DND-41 (cell line): Measurements from ENCODE around the gene RGN.
A peak's percentile ranks its signal among the peaks of the same experiment; 100 is the strongest.

ENCODE experiments used
- ATAC-seq: fragments of 200-7000 bp; cut with Tn5 transposase; 3 replicates; pipeline ENCODE4 v1.9.1; 2021; ENCODE audit warnings: low read depth; ENCODE audit not compliant: insufficient read depth
- DNase-seq: peaks from one replicate; pipeline ENCODE4 v3.0.0-alpha.2; 2020
- H2AFZ ChIP-seq: 2 replicates; pipeline ENCODE4 v1.6.0; 2012; ENCODE audit warnings: low read depth, low read length
- H3K27ac ChIP-seq: 2 replicates; pipeline ENCODE4 v1.5.1; 2012; ENCODE audit warnings: low read length, inconsistent platforms
- H3K27me3 ChIP-seq: fragments of 200-600 bp; sonication (generic); 2 replicates; pipeline ENCODE4 v1.6.0; 2012; ENCODE audit warnings: low read length, mild to moderate bottlenecking, inconsistent platforms; ENCODE audit not compliant: insufficient read depth, poor library complexity
- H3K36me3 ChIP-seq: 2 replicates; pipeline ENCODE4 v1.5.1; 2012; ENCODE audit warnings: low read length, inconsistent platforms; ENCODE audit not compliant: insufficient read depth
- H3K4me1 ChIP-seq: 2 replicates; pipeline ENCODE4 v1.5.1; 2012; ENCODE audit warnings: mild to moderate bottlenecking, low read length; ENCODE audit not compliant: insufficient read depth
- H3K4me2 ChIP-seq: 2 replicates; pipeline ENCODE4 v1.6.0; 2012; ENCODE audit warnings: mild to moderate bottlenecking, moderate library complexity, low read length, inconsistent platforms; ENCODE audit not compliant: insufficient read depth
- H3K4me3 ChIP-seq, 2 experiments: fragments of 200-600 bp in 1 of 2; shearing (Covaris generic) in 1 of 2; 2 replicates each; pipeline ENCODE4 v1.5.1; 2012 to 2016; ENCODE audit warnings: inconsistent platforms in 2 of 2, low read length in 2 of 2, mild to moderate bottlenecking in 2 of 2, low read depth in 1 of 2, moderate library complexity in 1 of 2
- H3K79me2 ChIP-seq: 2 replicates; pipeline ENCODE4 v1.6.0; 2012; ENCODE audit warnings: low read length, inconsistent platforms; ENCODE audit not compliant: insufficient read depth
- H3K9ac ChIP-seq: 2 replicates; pipeline ENCODE4 v1.6.0; 2012; ENCODE audit warnings: low read depth, mild to moderate bottlenecking, inconsistent platforms, low read length, moderate library complexity
- H3K9me3 ChIP-seq: 2 replicates; pipeline ENCODE4 v1.5.1; 2012; ENCODE audit warnings: low read length, moderate library complexity, mild to moderate bottlenecking, inconsistent platforms; ENCODE audit not compliant: insufficient read depth, severe bottlenecking
- H4K20me1 ChIP-seq: 2 replicates; pipeline ENCODE4 v1.6.0; 2012; ENCODE audit warnings: low read length; ENCODE audit not compliant: insufficient read depth
- EZH2 ChIP-seq: IDR thresholded peaks from 3 replicates; pipeline ENCODE4 v1.6.1; 2012; ENCODE audit warnings: borderline replicate concordance, low read depth, mild to moderate bottlenecking, moderate library complexity, low read length, inconsistent platforms; ENCODE audit not compliant: severe bottlenecking
- TF ChIP-seq, protein P1 (sequence below): IDR thresholded peaks from 2 replicates; pipeline ENCODE4 v1.5.1; 2012; ENCODE audit warnings: borderline replicate concordance, low read length, moderate library complexity, mild to moderate bottlenecking; ENCODE audit not compliant: poor library complexity, severe bottlenecking; ENCODE audit errors: extremely low read depth

The RGN gene

DNA sequence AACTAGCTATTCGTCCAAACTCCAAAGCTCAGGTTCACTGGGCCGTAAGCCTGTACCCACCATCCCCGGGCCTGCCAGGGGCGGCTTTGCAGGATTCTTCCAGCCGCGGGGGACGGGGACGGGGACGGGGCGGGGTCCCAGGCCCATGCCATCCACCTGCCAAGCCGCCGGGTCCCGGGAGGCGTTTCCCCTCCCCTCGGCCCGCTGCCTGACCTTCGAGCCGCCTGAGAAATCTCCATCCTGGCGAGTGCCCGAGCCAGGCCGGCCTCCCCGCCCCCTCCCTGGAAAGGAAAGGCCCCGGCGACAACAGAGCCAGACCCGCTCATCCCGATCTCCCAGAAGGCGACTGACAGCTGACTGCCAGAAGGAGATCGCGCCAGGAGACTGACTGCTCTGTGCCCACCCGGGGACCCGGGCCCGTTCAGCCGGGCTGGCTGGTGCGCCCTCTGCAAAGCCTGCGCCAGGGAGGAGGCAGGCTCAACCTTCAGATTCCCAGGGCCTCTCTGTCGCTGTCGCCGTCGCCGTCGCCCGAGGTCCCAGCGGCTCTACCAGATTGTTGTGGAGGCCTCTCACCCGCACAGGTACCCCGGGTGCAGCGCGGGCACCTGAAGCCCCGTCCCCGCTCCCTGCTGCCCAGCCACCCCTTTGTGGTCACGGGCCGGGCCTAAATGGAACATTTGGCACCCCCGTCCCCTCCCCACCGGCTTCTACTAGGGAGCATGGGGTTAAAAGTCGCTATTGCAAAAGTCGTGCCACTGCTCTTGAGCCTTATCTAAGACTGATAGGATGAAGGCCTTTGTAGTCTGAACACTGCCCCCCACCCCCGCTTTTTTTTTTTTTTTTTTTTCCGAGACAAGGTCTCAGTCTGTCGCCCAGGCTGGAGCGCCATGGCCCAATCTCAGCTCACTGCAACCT is at the start of gene RGN:
Gene RGN (plus strand): TSS at position 315 of the 915 bp plus-strand sequence. CDS start 2,702 bp downstream, outside the sequence.
- Histone ChIP-seq H3K9ac (no peak within 1 kb of the TSS), H3K4me3 (no peak within 1 kb of the TSS), H2AFZ (no peak within 1 kb of the TSS), H3K4me1 (no peaks in the 10 kb centered on the region), H3K4me2 (no peak within 1 kb of the TSS), H4K20me1 (no peaks in the 10 kb centered on the region), H3K36me3 (no peaks in the 10 kb centered on the region), H3K79me2 (no peaks in the 10 kb centered on the region), H3K9me3 (no peaks in the 10 kb centered on the region), H3K27me3 (no peaks in the 10 kb centered on the region), H3K27ac (no peak within 1 kb of the TSS)
- TF ChIP-seq, protein P1, sequence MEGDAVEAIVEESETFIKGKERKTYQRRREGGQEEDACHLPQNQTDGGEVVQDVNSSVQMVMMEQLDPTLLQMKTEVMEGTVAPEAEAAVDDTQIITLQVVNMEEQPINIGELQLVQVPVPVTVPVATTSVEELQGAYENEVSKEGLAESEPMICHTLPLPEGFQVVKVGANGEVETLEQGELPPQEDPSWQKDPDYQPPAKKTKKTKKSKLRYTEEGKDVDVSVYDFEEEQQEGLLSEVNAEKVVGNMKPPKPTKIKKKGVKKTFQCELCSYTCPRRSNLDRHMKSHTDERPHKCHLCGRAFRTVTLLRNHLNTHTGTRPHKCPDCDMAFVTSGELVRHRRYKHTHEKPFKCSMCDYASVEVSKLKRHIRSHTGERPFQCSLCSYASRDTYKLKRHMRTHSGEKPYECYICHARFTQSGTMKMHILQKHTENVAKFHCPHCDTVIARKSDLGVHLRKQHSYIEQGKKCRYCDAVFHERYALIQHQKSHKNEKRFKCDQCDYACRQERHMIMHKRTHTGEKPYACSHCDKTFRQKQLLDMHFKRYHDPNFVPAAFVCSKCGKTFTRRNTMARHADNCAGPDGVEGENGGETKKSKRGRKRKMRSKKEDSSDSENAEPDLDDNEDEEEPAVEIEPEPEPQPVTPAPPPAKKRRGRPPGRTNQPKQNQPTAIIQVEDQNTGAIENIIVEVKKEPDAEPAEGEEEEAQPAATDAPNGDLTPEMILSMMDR = no peak
- TF ChIP-seq EZH2 = no peak
- ATAC-seq (no peak), DNase-seq (no peak)

DNA sequence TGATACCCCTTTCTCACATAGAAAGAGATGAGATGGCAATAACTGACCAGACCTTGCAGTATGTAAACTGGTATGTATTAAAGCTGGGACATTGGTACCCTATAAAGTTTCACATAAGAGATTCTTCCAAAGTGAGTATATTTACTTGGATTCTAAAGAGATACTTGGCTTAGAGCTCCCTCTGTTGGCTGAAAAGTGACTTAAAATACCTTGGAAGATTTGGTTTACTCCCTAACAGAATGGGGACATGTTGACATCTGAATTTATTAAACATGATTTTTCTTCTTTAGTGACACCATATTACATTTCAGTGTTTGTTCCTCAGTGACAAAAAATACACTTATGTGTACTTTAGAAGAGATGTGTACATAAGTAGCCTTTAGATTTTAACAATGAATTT is 47.9 kb upstream of the RGN start:
- H3K9ac ChIP-seq = no peak overlapping the region
- TF ChIP-seq EZH2 = no peak
- TF ChIP-seq, protein P1 = peak; percentile 65
- no peaks in the 10 kb centered on the region for H3K27me3 ChIP-seq
- DNase-seq (peak; percentile 6), ATAC-seq (peak; percentile 37; the same call in 1 of the 3 replicates)
- H3K4me3 ChIP-seq = no peak overlapping the region
- peaks cover 44% of the 10 kb centered on the region for H3K36me3 ChIP-seq
- no peak overlapping the region for H3K27ac ChIP-seq
- H4K20me1 ChIP-seq = no peaks in the 10 kb centered on the region
- H3K4me1 ChIP-seq = no peaks in the 10 kb centered on the region
- no peak overlapping the region for H3K4me2 ChIP-seq
- H3K79me2 ChIP-seq = no peaks in the 10 kb centered on the region
- no peaks in the 10 kb centered on the region for H3K9me3 ChIP-seq
- no peak overlapping the region for H2AFZ ChIP-seq

DNA sequence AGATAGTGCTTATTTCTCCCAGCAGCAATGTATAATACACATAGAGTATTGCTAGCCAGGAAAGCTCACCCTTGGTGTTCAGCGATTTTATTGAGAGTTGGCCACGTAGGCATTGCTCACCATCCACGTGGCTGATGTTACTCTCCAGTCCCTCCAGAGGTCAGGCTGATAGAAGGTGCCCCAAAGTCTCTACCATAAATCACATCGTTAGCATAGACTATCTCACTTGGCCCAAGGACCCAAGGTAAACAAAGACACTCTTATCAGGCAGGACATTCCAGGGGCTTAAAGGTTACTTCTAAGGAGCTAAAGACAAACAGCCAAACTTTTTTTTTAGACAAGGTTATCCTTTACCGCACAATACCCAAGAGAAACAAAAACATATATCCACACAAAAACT is 30.3 kb upstream of the RGN start:
- Histone ChIP-seq H3K4me1 (no peaks in the 10 kb centered on the region), H3K27me3 (no peaks in the 10 kb centered on the region), H3K36me3 (peaks cover 3% of the 10 kb centered on the region), H3K79me2 (no peaks in the 10 kb centered on the region), H2AFZ (no peak overlapping the region), H3K4me2 (no peak overlapping the region), H4K20me1 (no peaks in the 10 kb centered on the region), H3K4me3 (no peak overlapping the region), H3K9me3 (no peaks in the 10 kb centered on the region), H3K27ac (no peak overlapping the region), H3K9ac (no peak overlapping the region)
- no peak for DNase-seq
- no peak for ATAC-seq
- TF ChIP-seq, protein P1 = no peak
- no peak for TF ChIP-seq EZH2
